ENCODE data around the gene ZNF358. TPM values are rescaled to one million over a fixed set of nuclear protein-coding genes. Genes with fewer than 3 reads are reported as not detected.

The ZNF358 gene
- total and polyA plus RNA-seq, 10 of the 15 experiments (the other 5 are each of a cell fraction or from before 2014, with no cell fraction given): 0.09 to 6.3 (median 1.9) TPM; not detected in 1

DNA sequence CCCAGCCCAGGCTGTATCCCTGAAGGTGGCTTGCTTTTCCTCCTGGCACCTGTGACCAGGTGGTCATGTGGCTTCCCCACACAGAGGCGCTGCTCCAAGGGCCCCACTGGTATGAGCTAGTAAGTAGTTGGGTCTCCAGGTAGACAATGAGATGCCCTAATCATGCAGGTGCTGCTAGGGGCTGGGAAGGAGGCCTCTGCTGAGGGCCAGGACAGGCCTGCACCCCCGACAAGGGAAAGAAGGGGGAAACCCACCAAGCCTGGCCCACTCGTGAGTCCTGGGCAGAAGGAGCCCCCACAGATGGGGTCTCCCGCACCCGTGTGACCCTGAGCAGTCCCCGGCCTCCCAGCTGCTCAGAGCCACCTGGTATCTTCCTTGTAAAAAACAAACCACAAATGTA lies 40.2 kb upstream of the ZNF358 start:
- ATAC-seq: no peak
- no peak overlapping the region for H2AFZ ChIP-seq (ENCODE audit: control insufficient read depth, low read depth, low read length)
- in situ Hi-C loops (cut with MboI): no loop called here
- BruUV-seq (replicated peaks): no TSS peak
- H3K4me1 ChIP-seq (ENCODE audit: control insufficient read depth, insufficient read depth, low read length): peaks cover 17% of the 10 kb centered on the region
- ChIA-PET SMC1A (ENCODE audit: uncharacterized antibody, unreplicated experiment) (no interaction called here), CTCF (no interaction called here), RAD21 (ENCODE audit: unreplicated experiment) (no interaction called here), POLR2A (interaction anchor here (0.6 kb wide), 1 partner anchor 894 kb away, joined by 4 read pairs; no protein-coding TSS in a partner anchor)
- WGBS (ENCODE audit: insufficient coverage, insufficient replicate concordance, low lambda C conversion rate, missing lambda C conversion rate): 79% methylated on average over 6 of the region's 6 CpGs
- no peak overlapping the region for H3K9ac ChIP-seq (ENCODE audit: control insufficient read depth, insufficient read depth, low read length)
- H4K20me1 ChIP-seq (ENCODE audit: control insufficient read depth, insufficient read depth): no peaks in the 10 kb centered on the region
- no peak for FAIRE-seq
- no peaks in the 10 kb centered on the region for H3K9me3 ChIP-seq (replicated peaks; ENCODE audit: control insufficient read depth, insufficient read depth, low read length)
- no peak overlapping the region for H3K4me2 ChIP-seq (ENCODE audit: control insufficient read depth, insufficient read depth)
- H3K36me3 ChIP-seq (ENCODE audit: control insufficient read depth in 2 of 2, insufficient read depth in 2 of 2, low read length in 1 of 2): peaks cover 0 to 7% of the 10 kb centered on the region in 2 experiments; a peak in 2 of 4 replicates
- TF ChIP-seq, protein P1, sequence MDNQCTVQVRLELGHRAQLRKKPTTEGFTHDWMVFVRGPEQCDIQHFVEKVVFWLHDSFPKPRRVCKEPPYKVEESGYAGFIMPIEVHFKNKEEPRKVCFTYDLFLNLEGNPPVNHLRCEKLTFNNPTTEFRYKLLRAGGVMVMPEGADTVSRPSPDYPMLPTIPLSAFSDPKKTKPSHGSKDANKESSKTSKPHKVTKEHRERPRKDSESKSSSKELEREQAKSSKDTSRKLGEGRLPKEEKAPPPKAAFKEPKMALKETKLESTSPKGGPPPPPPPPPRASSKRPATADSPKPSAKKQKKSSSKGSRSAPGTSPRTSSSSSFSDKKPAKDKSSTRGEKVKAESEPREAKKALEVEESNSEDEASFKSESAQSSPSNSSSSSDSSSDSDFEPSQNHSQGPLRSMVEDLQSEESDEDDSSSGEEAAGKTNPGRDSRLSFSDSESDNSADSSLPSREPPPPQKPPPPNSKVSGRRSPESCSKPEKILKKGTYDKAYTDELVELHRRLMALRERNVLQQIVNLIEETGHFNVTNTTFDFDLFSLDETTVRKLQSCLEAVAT (IDR thresholded peaks at IDR 0.05): no peak
- TF ChIP-seq, protein P2, sequence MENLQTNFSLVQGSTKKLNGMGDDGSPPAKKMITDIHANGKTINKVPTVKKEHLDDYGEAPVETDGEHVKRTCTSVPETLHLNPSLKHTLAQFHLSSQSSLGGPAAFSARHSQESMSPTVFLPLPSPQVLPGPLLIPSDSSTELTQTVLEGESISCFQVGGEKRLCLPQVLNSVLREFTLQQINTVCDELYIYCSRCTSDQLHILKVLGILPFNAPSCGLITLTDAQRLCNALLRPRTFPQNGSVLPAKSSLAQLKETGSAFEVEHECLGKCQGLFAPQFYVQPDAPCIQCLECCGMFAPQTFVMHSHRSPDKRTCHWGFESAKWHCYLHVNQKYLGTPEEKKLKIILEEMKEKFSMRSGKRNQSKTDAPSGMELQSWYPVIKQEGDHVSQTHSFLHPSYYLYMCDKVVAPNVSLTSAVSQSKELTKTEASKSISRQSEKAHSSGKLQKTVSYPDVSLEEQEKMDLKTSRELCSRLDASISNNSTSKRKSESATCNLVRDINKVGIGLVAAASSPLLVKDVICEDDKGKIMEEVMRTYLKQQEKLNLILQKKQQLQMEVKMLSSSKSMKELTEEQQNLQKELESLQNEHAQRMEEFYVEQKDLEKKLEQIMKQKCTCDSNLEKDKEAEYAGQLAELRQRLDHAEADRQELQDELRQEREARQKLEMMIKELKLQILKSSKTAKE (IDR thresholded peaks at IDR 0.05; ENCODE audit: low read depth, poor library complexity, severe bottlenecking): no peak
- TF ChIP-seq ASH2L (IDR thresholded peaks at IDR 0.05; ENCODE audit: borderline replicate concordance, low read depth) (no peak), KAT2A (conservative IDR thresholded peaks at IDR 0.05; ENCODE audit: control insufficient read depth, low read depth, low read length) (no peak), RAD21 (IDR thresholded peaks at IDR 0.05; ENCODE audit: insufficient read depth, low read depth, low read length) (no peak), DPF2 (IDR thresholded peaks at IDR 0.05) (no peak), NFYA (IDR thresholded peaks at IDR 0.05; ENCODE audit: borderline replicate concordance, low read depth, low read length) (no peak), EED (IDR thresholded peaks at IDR 0.05; ENCODE audit: low read depth) (no peak), FOS (IDR thresholded peaks at IDR 0.05; ENCODE audit: borderline replicate concordance, extremely low read depth, insufficient read length) (no peak), BHLHE40 (IDR thresholded peaks at IDR 0.05; ENCODE audit: borderline replicate concordance in 1 of 2, low read depth in 2 of 2, low read length in 1 of 2) (no peak), SREBF1 (IDR thresholded peaks at IDR 0.05; ENCODE audit: low read length) (no peak), IRF4 (IDR thresholded peaks at IDR 0.05; ENCODE audit: low read depth, low read length) (no peak), BMI1 (IDR thresholded peaks at IDR 0.05; ENCODE audit: borderline replicate concordance) (no peak), STAT1 (conservative IDR thresholded peaks at IDR 0.05) (no peak), TAF1 (IDR thresholded peaks at IDR 0.05; ENCODE audit: borderline replicate concordance, low read depth, low read length) (no peak), RELA (IDR thresholded peaks at IDR 0.05; ENCODE audit: borderline replicate concordance, partially characterized antibody) (no peak), TCF7 (IDR thresholded peaks at IDR 0.05; ENCODE audit: borderline replicate concordance) (no peak)
- TF ChIP-seq, protein P3, sequence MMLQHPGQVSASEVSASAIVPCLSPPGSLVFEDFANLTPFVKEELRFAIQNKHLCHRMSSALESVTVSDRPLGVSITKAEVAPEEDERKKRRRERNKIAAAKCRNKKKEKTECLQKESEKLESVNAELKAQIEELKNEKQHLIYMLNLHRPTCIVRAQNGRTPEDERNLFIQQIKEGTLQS (IDR thresholded peaks at IDR 0.05; ENCODE audit: borderline replicate concordance, extremely low read depth, low read depth, low read length): no peak
- TF ChIP-seq, protein P4, sequence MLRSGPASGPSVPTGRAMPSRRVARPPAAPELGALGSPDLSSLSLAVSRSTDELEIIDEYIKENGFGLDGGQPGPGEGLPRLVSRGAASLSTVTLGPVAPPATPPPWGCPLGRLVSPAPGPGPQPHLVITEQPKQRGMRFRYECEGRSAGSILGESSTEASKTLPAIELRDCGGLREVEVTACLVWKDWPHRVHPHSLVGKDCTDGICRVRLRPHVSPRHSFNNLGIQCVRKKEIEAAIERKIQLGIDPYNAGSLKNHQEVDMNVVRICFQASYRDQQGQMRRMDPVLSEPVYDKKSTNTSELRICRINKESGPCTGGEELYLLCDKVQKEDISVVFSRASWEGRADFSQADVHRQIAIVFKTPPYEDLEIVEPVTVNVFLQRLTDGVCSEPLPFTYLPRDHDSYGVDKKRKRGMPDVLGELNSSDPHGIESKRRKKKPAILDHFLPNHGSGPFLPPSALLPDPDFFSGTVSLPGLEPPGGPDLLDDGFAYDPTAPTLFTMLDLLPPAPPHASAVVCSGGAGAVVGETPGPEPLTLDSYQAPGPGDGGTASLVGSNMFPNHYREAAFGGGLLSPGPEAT (IDR thresholded peaks at IDR 0.05; ENCODE audit: low read depth): no peak
- no peaks in the 10 kb centered on the region for H3K27me3 ChIP-seq (replicated peaks in 1 of 2; ENCODE audit: control insufficient read depth in 2 of 2, insufficient read depth in 2 of 2, low read length in 1 of 2)
- intact Hi-C loops (cut with micrococcal nuclease; ENCODE audit: unreplicated experiment): no loop called here
- no peaks in the 10 kb centered on the region for H3K79me2 ChIP-seq (ENCODE audit: control insufficient read depth, insufficient read depth, low read length)
- DNase-seq (ENCODE audit: low read depth, low spot score): no peak
- no peak overlapping the region for H3K4me3 ChIP-seq
- no peak overlapping the region for H3K27ac ChIP-seq (ENCODE audit: control insufficient read depth, insufficient read depth)

Measured in GM12878 (cell line).